ENCODE data around the gene OSBP2. TPM values are rescaled to one million over a fixed set of nuclear protein-coding genes. Genes with fewer than 3 reads are reported as not detected.
"Not testable (repeated sequence)": the region's sequence is repeated elsewhere in the genome, so short reads cannot be mapped to it uniquely, and the experiment has no call there.

OSBP2 gene
- total RNA-seq, 4 donors from 2014 or later: 0.35 to 3.5 (median 1.8) TPM

- Histone ChIP-seq H3K4me3 (no peak overlapping the region), H3K9me3 (no peaks in the 10 kb centered on the region), H3K27me3 (no peaks in the 10 kb centered on the region), H3K27ac (no peak overlapping the region), H3K4me1 (no peaks in the 10 kb centered on the region), H3K36me3 (no peaks in the 10 kb centered on the region)
- TF ChIP-seq POLR2AphosphoS5 (IDR thresholded peaks at IDR 0.05) (no peak), EP300 (IDR thresholded peaks at IDR 0.05) (no peak), POLR2A (IDR thresholded peaks at IDR 0.05) (no peak), CTCF (IDR thresholded peaks at IDR 0.05) (no peak)
- 77 to 92% methylated on average over 1 to 4 of the region's 6 CpGs for whole genome bisulfite sequencing, 2 donors (ENCODE audit: low coverage in 1 of 2)
- no peak for ATAC-seq
These were observed 73.0 kb downstream of the OSBP2 start for GRCh38 chr22:30767661-30768060.

- 100% methylated on average over 2 to 3 of the region's 9 CpGs for WGBS, 2 donors (ENCODE audit: low coverage in 1 of 2)
- no peaks in the 10 kb centered on the region for H3K36me3 ChIP-seq
- no peaks in the 10 kb centered on the region for H3K4me1 ChIP-seq
- no peaks in the 10 kb centered on the region for H3K9me3 ChIP-seq
- H3K27ac ChIP-seq: no peak overlapping the region
- no peaks in the 10 kb centered on the region for H3K27me3 ChIP-seq
- H3K4me3 ChIP-seq: no peak overlapping the region
- ATAC-seq: no peak
- TF ChIP-seq POLR2AphosphoS5 (IDR thresholded peaks at IDR 0.05) (no peak), CTCF (IDR thresholded peaks at IDR 0.05) (no peak), POLR2A (IDR thresholded peaks at IDR 0.05) (no peak), EP300 (IDR thresholded peaks at IDR 0.05) (no peak)
These were observed 76.0 kb downstream of the OSBP2 start for GRCh38 chr22:30770716-30771115.

DNA sequence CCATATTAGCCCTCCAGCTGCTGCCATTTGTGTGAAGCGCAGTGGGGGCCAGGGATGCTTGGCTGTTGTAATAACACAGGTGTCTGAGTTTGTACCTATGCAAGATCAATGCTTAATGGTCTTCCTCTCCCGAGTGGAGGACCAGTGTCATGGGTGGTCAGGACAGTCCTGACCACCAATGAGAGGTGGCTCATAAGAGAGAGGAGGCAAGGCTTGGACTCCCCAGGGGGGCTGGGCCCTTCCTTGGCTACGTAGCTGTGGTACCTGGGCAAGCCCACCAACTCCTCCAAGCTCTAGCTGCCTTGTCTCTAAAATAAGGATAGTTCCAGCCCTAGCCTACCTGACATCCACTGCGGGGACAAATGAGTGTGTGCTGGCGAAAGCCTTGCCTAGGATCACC lies 79.2 kb downstream of the OSBP2 start:
- TF ChIP-seq EP300 (IDR thresholded peaks at IDR 0.05): no peak
- no peak for TF ChIP-seq POLR2A (IDR thresholded peaks at IDR 0.05)
- TF ChIP-seq POLR2AphosphoS5 (IDR thresholded peaks at IDR 0.05): no peak
- no peak for TF ChIP-seq CTCF (IDR thresholded peaks at IDR 0.05)
- H3K9me3 ChIP-seq: no peaks in the 10 kb centered on the region
- no peaks in the 10 kb centered on the region for H3K36me3 ChIP-seq
- 90 to 100% methylated on average over 1 to 2 of the region's 5 CpGs for WGBS, 2 donors (ENCODE audit: low coverage in 1 of 2)
- no peak overlapping the region for H3K27ac ChIP-seq
- H3K4me1 ChIP-seq: no peaks in the 10 kb centered on the region
- no peaks in the 10 kb centered on the region for H3K27me3 ChIP-seq
- ATAC-seq: no peak
- no peak overlapping the region for H3K4me3 ChIP-seq

GRCh38 chr22:30774566-30774965 lies 79.9 kb downstream of the OSBP2 start:
- Histone ChIP-seq H3K27ac (no peak overlapping the region), H3K27me3 (no peaks in the 10 kb centered on the region), H3K4me1 (no peaks in the 10 kb centered on the region), H3K9me3 (no peaks in the 10 kb centered on the region), H3K4me3 (no peak overlapping the region), H3K36me3 (no peaks in the 10 kb centered on the region)
- TF ChIP-seq EP300 (IDR thresholded peaks at IDR 0.05): no peak
- TF ChIP-seq CTCF (IDR thresholded peaks at IDR 0.05): no peak
- no peak for TF ChIP-seq POLR2AphosphoS5 (IDR thresholded peaks at IDR 0.05)
- TF ChIP-seq POLR2A (IDR thresholded peaks at IDR 0.05): no peak
- ATAC-seq: no peak
- 89 to 92% methylated on average over 3 to 4 of the region's 4 CpGs for WGBS, 2 donors (ENCODE audit: low coverage in 1 of 2)

DNA sequence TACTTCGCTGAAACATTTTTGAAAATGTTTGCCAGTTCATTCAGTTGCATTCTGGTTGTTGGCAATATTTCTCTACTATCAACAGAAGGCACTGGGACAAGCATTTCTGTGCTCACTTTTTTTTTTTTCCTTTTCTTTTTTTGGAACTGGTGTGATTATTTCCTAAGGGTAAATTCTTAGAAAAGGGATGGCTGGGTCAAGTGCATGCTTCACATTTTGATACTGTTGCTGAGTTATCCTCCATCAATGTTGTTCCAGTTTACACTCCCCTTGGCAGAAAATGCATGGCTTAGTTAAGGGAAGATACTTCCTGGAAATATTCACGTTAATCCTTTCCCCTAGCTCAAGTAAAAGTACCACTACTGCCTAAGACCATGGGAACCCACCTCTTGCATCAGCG lies 81.8 kb downstream of the OSBP2 start:
- no peak overlapping the region for H3K27ac ChIP-seq
- no peaks in the 10 kb centered on the region for H3K4me1 ChIP-seq
- no peaks in the 10 kb centered on the region for H3K9me3 ChIP-seq
- H3K36me3 ChIP-seq: no peaks in the 10 kb centered on the region
- no peak for TF ChIP-seq CTCF (IDR thresholded peaks at IDR 0.05)
- TF ChIP-seq POLR2A (IDR thresholded peaks at IDR 0.05): no peak
- no peak for TF ChIP-seq POLR2AphosphoS5 (IDR thresholded peaks at IDR 0.05)
- no peak for TF ChIP-seq EP300 (IDR thresholded peaks at IDR 0.05)
- H3K4me3 ChIP-seq: no peak overlapping the region
- no peaks in the 10 kb centered on the region for H3K27me3 ChIP-seq
- ATAC-seq: no peak
- WGBS, 2 donors (ENCODE audit: low coverage in 1 of 2): 81 to 83% methylated on average over 2 to 3 of the region's 3 CpGs

GRCh38 chr22:30777146-30777545 lies 82.5 kb downstream of the OSBP2 start:
- ATAC-seq: not testable (repeated sequence)
- 67 to 70% methylated on average over 6 of the region's 6 CpGs for WGBS, 2 donors (ENCODE audit: low coverage in 1 of 2)

More at GRCh38 chr22:30777146-30777545, 82.5 kb downstream of the OSBP2 start:
- not testable (repeated sequence) for H3K27ac ChIP-seq, H3K4me1 ChIP-seq, H3K9me3 ChIP-seq, H3K27me3 ChIP-seq, H3K4me3 ChIP-seq, H3K36me3 ChIP-seq
